Activated naive CD4-positive, alpha-beta T cell treated with anti-CD3 and anti-CD28 coated beads, Interleukin-2, amount 50 U/mL, for 24 hours (primary cell): ENCODE data around the gene YWHAH.
"Not testable (repeated sequence)": the region's sequence is repeated elsewhere in the genome, so short reads cannot be mapped to it uniquely, and the experiment has no call there.

Source experiments
- H3K27ac Mint-ChIP-seq: one replicate; pipeline ENCODE4 v1.8.0; 2021; ENCODE audit warnings: mild to moderate bottlenecking, mixed read lengths
- H3K27me3 Mint-ChIP-seq: one replicate; pipeline ENCODE4 v1.8.0; 2021; ENCODE audit warnings: mixed read lengths
- H3K36me3 Mint-ChIP-seq: one replicate; pipeline ENCODE4 v1.8.0; 2021; ENCODE audit warnings: mixed read lengths
- H3K4me1 Mint-ChIP-seq: one replicate; pipeline ENCODE4 v1.8.0; 2021; ENCODE audit warnings: mixed read lengths
- H3K4me3 Mint-ChIP-seq: one replicate; pipeline ENCODE4 v1.8.0; 2021; ENCODE audit warnings: mild to moderate bottlenecking, mixed read lengths
- H3K9me3 Mint-ChIP-seq: one replicate; pipeline ENCODE4 v1.8.0; 2021; ENCODE audit warnings: mixed read lengths

Gene YWHAH

DNA sequence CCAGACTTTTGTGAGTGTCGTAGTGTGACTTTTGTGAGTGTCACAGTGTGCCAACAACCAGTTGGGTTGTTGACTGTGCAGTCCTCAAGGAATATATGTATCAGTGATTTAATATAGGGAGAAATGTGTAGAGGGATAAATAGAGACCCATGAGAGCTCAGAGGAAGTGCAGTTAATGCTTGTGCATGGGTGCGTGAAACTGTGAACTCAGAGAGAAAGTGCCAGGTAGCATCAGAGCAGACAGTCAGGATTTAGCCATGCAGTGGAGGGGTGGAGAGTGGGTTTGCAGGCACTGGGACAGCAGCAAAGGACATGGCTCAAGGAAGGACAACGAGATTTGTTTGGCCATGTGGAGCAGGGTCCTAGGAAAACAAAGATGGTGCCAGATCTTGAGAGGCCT, 33.6 kb downstream of the YWHAH start:
- Mint-ChIP-seq H3K4me3 (no peak overlapping the region), H3K27ac (no peak overlapping the region)

DNA sequence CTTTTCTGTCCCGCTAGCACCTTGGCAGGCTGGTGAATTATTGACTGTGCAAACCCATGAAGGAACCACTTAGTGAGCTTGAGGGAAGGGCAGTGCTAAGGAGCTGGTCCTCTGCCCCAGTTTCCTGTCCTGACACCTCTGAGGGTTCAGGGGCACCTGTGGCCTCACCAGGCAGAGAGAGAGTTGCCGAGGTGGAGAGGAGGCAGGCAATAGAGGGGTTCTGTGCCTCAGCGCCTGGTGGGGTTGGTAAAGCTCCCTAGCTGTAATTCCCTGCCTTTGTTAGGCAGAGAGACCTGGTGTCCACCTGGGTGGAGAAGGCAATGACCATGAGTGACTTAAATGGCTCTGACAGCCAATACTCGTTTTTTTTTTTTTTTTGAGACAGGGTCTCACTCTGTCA, 36.3 kb downstream of the YWHAH start:
- H3K27me3 Mint-ChIP-seq: no peaks in the 10 kb centered on the region
- no peaks in the 10 kb centered on the region for H3K36me3 Mint-ChIP-seq
- no peak overlapping the region for H3K27ac Mint-ChIP-seq
- no peak overlapping the region for H3K4me3 Mint-ChIP-seq
- no peaks in the 10 kb centered on the region for H3K9me3 Mint-ChIP-seq
- peaks cover 7% of the 10 kb centered on the region for H3K4me1 Mint-ChIP-seq

More for the DNA sequence above, 33.6 kb downstream of the YWHAH start:
- H3K4me1 Mint-ChIP-seq: peaks cover 7% of the 10 kb centered on the region
- no peaks in the 10 kb centered on the region for H3K36me3 Mint-ChIP-seq
- H3K9me3 Mint-ChIP-seq: no peaks in the 10 kb centered on the region
- no peaks in the 10 kb centered on the region for H3K27me3 Mint-ChIP-seq

DNA sequence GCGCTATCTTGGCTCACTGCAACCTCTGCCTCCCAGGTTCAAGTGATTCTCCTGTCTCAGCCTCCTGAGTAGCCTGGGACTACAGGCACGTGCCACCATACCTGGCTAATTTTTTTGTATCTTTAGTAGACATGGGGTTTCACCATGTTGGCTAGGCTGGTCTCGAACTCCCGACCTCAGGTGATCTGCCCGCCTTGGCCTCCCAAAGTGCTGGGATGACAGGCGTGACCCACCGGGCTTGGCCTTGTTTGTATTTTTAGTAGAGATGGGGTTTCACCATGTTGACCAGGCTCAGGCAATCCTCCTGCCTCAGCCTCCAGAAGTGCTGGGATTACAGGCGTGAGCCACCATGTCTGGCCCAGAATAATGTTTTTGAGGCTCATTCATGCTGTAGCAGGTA, 37.6 kb downstream of the YWHAH start:
- H3K36me3 Mint-ChIP-seq, H3K27me3 Mint-ChIP-seq: not testable (repeated sequence)

DNA sequence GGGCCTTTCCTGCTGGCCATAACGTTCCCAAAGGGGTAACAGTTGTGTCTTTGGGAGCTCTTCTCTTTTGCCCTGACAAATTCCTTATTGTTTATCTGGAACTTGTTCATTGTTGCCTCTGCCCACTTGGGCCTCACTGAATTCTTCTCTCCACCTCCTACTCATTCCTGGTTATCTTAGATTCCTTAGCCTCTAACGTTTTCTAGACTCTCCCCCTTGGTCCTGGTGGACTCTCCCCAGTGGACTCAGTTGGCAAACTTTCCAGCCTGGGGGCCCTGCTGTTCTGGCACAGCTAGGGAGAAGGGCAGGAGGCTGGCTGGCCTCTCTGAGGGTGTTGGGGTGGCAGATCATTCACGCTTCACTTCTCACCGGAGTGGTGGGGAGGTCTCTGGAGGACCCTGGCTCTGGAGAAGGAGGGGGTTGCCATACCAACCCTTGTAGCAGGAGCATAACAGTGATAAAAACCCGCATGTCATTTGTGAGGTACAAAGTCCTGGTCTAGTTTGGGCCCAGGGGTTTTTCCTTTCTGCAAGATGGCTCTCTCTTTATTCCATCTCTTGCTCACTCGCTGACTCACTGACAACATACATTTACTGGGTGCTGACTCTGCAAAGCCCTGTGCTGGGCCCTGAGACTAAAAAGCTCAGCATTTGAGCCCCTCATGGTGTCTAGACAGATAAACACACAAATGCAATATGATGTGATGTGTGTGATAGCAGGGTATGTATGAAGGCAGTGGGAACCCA, 39.7 kb downstream of the YWHAH start:
- H3K4me1 Mint-ChIP-seq: no peaks in the 10 kb centered on the region
- no peaks in the 10 kb centered on the region for H3K9me3 Mint-ChIP-seq
- no peak overlapping the region for H3K27ac Mint-ChIP-seq

More for the DNA sequence above, 37.6 kb downstream of the YWHAH start:
- H3K4me1 Mint-ChIP-seq, H3K4me3 Mint-ChIP-seq, H3K9me3 Mint-ChIP-seq, H3K27ac Mint-ChIP-seq: not testable (repeated sequence)

DNA sequence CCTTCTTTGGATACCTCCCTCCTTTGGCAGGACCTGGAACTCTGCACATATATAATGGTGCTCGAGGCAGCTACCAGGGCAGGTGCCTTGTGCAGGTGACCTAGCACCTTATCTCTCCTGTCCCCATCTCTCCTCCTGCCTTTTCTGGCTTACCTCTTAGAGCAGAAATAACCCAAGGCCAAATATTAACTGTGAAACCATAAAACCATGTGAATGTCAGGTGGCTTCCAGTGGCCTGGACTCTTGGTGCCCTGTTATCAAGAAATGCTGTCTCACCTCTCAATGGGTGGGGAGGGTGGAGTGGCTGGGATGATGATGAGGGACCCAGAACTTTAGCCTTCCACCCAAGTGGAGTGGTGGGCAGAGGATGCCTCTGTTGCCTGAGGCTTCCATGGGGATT, 42.9 kb downstream of the YWHAH start:
- Mint-ChIP-seq H3K9me3 (no peaks in the 10 kb centered on the region), H3K4me1 (no peaks in the 10 kb centered on the region), H3K27ac (no peak overlapping the region), H3K36me3 (no peaks in the 10 kb centered on the region), H3K27me3 (peaks cover 10% of the 10 kb centered on the region), H3K4me3 (no peak overlapping the region)

More for the DNA sequence above, 39.7 kb downstream of the YWHAH start:
- Mint-ChIP-seq H3K4me3 (no peak overlapping the region), H3K27me3 (peaks cover 5% of the 10 kb centered on the region), H3K36me3 (no peaks in the 10 kb centered on the region)

DNA sequence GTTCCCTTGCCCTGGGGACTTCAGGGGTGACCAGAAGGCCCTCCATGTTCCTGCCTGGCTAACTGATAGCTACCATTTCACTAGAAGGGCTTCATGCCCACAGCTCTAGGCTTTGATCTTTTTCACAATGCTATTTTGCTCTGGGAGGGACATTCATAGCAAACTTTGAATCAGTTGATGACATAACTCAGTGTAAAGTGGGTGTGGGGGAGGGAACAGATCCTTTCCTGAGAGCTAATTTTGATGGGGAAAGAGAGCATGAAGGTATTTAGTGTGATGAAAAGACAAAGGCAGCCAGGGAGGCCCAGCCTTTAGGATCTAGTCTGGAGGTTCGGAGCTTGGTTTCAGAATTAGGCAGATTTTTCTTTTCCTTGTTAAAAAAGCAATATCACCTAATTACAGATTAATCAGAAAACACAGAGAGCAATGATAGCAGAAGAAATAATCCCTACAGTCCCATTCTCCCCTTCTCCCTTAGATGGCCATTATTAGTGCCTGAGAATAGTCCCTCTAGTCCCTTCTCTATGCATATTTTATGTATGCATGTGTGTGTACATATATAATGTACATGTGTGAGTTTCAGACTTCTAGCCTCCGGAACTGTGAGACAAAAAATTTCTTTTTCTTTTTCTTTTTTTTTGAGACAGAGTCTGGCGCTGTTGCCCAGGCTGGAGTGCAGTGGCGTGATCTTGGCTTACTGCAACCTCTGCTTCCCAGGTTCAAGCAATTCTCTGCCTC, 46.9 kb downstream of the YWHAH start:
- H3K27me3 Mint-ChIP-seq: peaks cover 10% of the 10 kb centered on the region
- H3K27ac Mint-ChIP-seq: no peak overlapping the region
- H3K36me3 Mint-ChIP-seq: no peaks in the 10 kb centered on the region
- H3K9me3 Mint-ChIP-seq: no peaks in the 10 kb centered on the region
- no peaks in the 10 kb centered on the region for H3K4me1 Mint-ChIP-seq
- H3K4me3 Mint-ChIP-seq: no peak overlapping the region

GRCh38 chr22:31995046-31995445, 50.7 kb downstream of the YWHAH start:
- Mint-ChIP-seq H3K27me3 (peaks cover 6% of the 10 kb centered on the region), H3K27ac (no peak overlapping the region), H3K4me3 (no peak overlapping the region), H3K9me3 (no peaks in the 10 kb centered on the region), H3K4me1 (no peaks in the 10 kb centered on the region), H3K36me3 (no peaks in the 10 kb centered on the region)

- Mint-ChIP-seq H3K4me1 (peaks cover 4% of the 10 kb centered on the region), H3K27ac (no peak overlapping the region), H3K36me3 (no peaks in the 10 kb centered on the region), H3K9me3 (no peaks in the 10 kb centered on the region), H3K27me3 (peaks cover 4% of the 10 kb centered on the region), H3K4me3 (no peak overlapping the region)
Measured at GRCh38 chr22:31995807-31996206, 51.5 kb downstream of the YWHAH start.

DNA sequence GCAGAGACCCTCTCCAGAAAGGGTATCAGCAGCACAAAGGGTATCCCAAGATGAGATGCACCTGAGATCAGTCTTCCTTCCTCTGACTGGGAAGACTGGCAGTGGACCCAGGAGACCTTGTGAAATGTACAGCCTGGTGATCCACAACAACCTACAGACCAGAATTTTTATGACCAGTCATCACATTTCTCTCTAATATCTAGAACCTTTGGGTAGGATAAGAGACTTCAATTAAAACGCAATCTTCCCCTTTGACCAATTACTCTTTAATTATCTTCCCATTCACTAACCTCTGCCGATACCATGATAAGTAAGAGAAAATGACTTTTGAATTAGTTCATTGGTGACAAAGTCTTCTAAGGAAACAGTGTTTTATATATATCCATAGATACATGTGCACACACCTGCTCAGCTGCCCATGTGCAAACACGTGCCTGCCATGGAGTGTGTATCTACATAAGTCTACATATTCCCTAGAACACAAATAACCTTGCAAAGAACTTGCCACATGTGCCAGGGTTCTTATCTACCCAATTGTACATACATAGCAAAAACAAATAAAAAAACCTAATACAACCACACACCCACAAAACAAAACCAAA, 54.5 kb downstream of the YWHAH start:
- Mint-ChIP-seq H3K4me1 (peaks cover 4% of the 10 kb centered on the region), H3K36me3 (no peaks in the 10 kb centered on the region), H3K27ac (no peak overlapping the region), H3K27me3 (peaks cover 1% of the 10 kb centered on the region), H3K9me3 (no peaks in the 10 kb centered on the region), H3K4me3 (no peak overlapping the region)

DNA sequence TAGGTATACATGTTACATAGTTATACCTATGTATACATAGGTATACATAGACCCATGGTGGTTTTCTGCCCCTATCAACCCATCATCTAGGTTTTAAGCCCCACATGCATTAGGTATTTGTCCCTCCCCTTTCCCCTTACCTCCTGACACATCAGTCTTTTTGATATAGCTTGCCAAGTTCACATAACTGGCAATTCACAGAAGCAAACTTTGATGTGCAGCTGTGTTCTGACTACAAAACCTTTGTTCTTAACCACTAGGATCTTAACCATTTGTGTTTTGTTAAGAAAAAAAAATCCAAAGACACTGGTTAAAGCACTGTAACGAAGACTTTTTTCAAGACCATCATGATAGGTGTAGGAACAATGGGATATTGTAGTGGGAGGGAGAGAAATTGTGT, 55.8 kb downstream of the YWHAH start:
- Mint-ChIP-seq H3K4me1 (peaks cover 4% of the 10 kb centered on the region), H3K27me3 (peaks cover 1% of the 10 kb centered on the region), H3K27ac (no peak overlapping the region), H3K36me3 (no peaks in the 10 kb centered on the region), H3K9me3 (no peaks in the 10 kb centered on the region), H3K4me3 (no peak overlapping the region)

DNA sequence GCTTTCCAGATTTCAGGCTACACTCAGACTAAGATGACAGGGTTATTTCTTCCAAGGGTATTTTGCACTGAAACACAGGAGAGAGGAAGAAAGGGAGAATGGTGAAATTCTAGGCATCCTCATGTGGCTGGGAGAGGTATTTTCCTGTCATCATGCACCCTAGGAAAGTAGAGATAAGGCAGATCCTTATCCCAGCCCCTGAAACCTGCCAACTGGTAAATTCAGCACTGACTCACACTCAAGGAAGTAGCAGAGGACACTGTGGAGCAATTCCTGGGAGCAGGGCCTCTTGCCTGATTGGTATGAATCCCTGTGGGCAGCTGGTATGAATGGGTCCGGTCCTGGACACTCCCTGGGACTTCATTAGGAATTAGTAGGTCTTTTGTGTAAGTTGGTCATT, 61.1 kb downstream of the YWHAH start:
- H3K36me3 Mint-ChIP-seq: no peaks in the 10 kb centered on the region
- H3K4me1 Mint-ChIP-seq: no peaks in the 10 kb centered on the region
- no peak overlapping the region for H3K4me3 Mint-ChIP-seq
- H3K27me3 Mint-ChIP-seq: no peaks in the 10 kb centered on the region
- no peak overlapping the region for H3K27ac Mint-ChIP-seq
- H3K9me3 Mint-ChIP-seq: no peaks in the 10 kb centered on the region
